Fibroblast of mammary gland (primary cell): Measurements from ENCODE around the gene BAG3.

ENCODE experiments used
- DNase-seq: peaks from one replicate; pipeline ENCODE4 v3.0.0-alpha.2; 2010; ENCODE audit warnings: low read depth
- H3K4me3 ChIP-seq: 2 replicates; pipeline ENCODE4 v1.5.1; 2011; ENCODE audit warnings: low read depth, mild to moderate bottlenecking, low read length, moderate library complexity; ENCODE audit not compliant: control insufficient read depth
- TF ChIP-seq, protein P1 (sequence below): conservative IDR thresholded peaks from 2 replicates; pipeline ENCODE4 v1.5.1; 2011; ENCODE audit warnings: low read depth, low read length, inconsistent platforms; ENCODE audit not compliant: control insufficient read depth, insufficient read depth

BAG3 gene

GRCh38 chr10:119650692-119651513 lies at the start of gene BAG3:
TSS of gene BAG3 (plus strand) at chr10:119651380. CDS start at chr10:119651676, 296 bp downstream.
- H3K4me3 ChIP-seq, result peak within 1 kb of the TSS; percentile 70
- DNase-seq, result peak; percentile 94
- TF ChIP-seq, protein P1, sequence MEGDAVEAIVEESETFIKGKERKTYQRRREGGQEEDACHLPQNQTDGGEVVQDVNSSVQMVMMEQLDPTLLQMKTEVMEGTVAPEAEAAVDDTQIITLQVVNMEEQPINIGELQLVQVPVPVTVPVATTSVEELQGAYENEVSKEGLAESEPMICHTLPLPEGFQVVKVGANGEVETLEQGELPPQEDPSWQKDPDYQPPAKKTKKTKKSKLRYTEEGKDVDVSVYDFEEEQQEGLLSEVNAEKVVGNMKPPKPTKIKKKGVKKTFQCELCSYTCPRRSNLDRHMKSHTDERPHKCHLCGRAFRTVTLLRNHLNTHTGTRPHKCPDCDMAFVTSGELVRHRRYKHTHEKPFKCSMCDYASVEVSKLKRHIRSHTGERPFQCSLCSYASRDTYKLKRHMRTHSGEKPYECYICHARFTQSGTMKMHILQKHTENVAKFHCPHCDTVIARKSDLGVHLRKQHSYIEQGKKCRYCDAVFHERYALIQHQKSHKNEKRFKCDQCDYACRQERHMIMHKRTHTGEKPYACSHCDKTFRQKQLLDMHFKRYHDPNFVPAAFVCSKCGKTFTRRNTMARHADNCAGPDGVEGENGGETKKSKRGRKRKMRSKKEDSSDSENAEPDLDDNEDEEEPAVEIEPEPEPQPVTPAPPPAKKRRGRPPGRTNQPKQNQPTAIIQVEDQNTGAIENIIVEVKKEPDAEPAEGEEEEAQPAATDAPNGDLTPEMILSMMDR, result no peak

- DNase-seq, result peak; percentile 25
- no peak overlapping the region for H3K4me3 ChIP-seq
- TF ChIP-seq, protein P1, result peak; percentile 70
Measured at GRCh38 chr10:119602241-119603095, 48.7 kb upstream of the BAG3 start.

DNA sequence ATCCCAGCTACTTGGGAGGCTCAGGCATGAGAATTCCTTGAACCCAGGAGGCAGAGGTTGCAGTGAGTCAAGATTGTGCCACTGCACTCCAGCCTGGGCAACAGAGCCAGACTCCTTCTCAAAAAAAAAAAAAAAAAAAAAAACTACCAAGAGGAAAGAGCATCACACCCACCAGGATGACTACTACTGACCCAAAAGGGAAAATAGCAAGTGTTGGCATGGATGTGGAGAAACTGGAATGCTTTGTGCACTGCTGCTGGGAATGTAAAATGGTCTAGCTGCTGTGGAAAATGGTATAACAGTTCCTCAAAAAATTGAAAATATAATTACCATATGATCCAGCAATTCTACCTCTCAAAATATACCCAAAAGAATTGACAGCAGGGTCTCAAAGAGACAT lies 46.7 kb upstream of the BAG3 start:
- H3K4me3 ChIP-seq, result no peak overlapping the region
- TF ChIP-seq, protein P1, result no peak
- no peak for DNase-seq

DNA sequence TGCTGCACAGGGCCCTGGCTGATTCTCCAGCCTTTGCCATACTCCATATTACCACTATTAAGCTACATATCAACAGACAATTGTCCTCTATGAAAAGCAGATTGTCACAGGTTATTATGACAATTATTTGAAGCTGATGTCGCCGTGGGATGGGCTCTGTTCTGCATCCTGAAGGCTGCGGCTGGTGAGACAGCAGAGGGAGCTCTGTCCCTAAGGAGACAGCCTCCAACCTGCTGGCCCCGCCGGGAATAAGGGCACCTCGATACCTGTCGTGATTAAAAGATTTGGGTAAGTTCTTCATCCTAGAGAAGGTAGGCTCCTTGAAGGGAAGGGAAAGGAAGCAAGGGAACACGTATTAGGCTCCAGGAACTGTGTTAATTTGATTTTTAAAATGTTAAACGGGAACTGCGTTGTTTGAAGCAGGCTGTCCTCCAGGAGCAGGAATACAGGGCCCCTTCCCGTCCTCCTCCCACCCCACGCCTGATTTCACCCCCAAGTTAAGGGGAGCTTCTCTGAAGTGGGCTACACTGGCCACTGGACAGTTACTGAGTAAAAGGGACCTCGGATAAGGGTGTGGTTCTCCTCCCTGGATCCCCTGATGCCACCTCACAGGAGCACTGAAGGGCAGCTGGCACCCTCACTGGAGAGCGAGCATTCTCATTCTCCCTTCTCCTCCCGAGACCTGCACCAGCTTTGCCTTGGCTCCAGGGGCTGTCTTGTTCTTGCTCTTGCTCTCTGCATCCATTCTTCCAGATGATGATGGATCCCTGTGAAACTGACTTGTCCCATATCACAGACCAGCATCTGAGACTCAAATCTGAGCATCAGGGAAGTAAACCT lies 42.6 kb upstream of the BAG3 start:
- TF ChIP-seq, protein P1, result peak; percentile 59
- DNase-seq, result peak; percentile 27
- no peak overlapping the region for H3K4me3 ChIP-seq

- no peak overlapping the region for H3K4me3 ChIP-seq
- no peak for DNase-seq
- TF ChIP-seq, protein P1, result no peak
Measured at GRCh38 chr10:119609516-119609915, 41.7 kb upstream of the BAG3 start.

DNA sequence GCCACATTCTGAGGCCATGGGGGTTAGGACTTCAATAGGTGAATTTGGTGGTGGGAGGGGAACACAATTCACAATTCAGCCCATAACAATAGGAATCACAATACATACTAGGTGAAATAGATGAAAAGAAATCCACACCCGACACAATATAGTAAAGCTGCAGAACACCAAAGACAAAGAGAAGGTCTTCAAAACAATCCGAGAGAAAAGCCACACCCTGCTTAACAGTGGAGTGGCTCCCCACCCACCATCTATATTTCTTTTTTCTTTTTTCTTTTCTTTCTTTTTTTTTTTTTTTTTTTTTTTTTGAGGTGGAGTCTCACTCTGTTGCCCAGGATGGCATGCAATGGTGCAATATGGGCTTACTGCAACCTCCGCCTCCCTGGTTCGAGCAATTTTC lies 39.7 kb upstream of the BAG3 start:
- no peak for DNase-seq
- TF ChIP-seq, protein P1, result no peak
- H3K4me3 ChIP-seq, result no peak overlapping the region
